ENCODE results near the gene FBN3. TPM values are rescaled to one million over a fixed set of nuclear protein-coding genes. Genes with fewer than 3 reads are reported as not detected.

Gene FBN3
- total RNA-seq, 4 donors from 2014 or later: 0.06 to 32.8 TPM; not detected in 2

- intact Hi-C loops (cut with DNase I; ENCODE audit: low total_unique reads): no loop called here
- TF ChIP-seq CTCF (IDR thresholded peaks at IDR 0.05) (no peak), POLR2A (IDR thresholded peaks at IDR 0.05) (no peak)
- no peaks in the 10 kb centered on the region for H3K36me3 ChIP-seq
- no peak overlapping the region for H3K27ac ChIP-seq
- DNase-seq: no peak
- H3K27me3 ChIP-seq: no peaks in the 10 kb centered on the region
- H3K9me3 ChIP-seq: no peaks in the 10 kb centered on the region
- no peaks in the 10 kb centered on the region for H3K4me1 ChIP-seq
- H3K4me3 ChIP-seq: no peak overlapping the region
These were observed 67.5 kb downstream of the FBN3 start for GRCh38 chr19:8081569-8082550.

GRCh38 chr19:8080832-8081231 is 68.6 kb downstream of the FBN3 start:
- TF ChIP-seq CTCF (IDR thresholded peaks at IDR 0.05) (no peak), POLR2A (IDR thresholded peaks at IDR 0.05) (no peak)
- no peak for DNase-seq
- Histone ChIP-seq H3K27me3 (no peaks in the 10 kb centered on the region), H3K36me3 (no peaks in the 10 kb centered on the region), H3K4me1 (no peaks in the 10 kb centered on the region), H3K4me3 (no peak overlapping the region), H3K27ac (no peak overlapping the region), H3K9me3 (no peaks in the 10 kb centered on the region)
- intact Hi-C loops (cut with DNase I; ENCODE audit: low total_unique reads): no loop called here

- no peaks in the 10 kb centered on the region for H3K27me3 ChIP-seq
- intact Hi-C loops (cut with DNase I; ENCODE audit: low total_unique reads): no loop called here
- H3K4me3 ChIP-seq: no peak overlapping the region
- no peak for TF ChIP-seq POLR2A (IDR thresholded peaks at IDR 0.05)
- no peak for TF ChIP-seq CTCF (IDR thresholded peaks at IDR 0.05)
- no peaks in the 10 kb centered on the region for H3K9me3 ChIP-seq
- H3K4me1 ChIP-seq: no peaks in the 10 kb centered on the region
- no peaks in the 10 kb centered on the region for H3K36me3 ChIP-seq
- DNase-seq: no peak
- no peak overlapping the region for H3K27ac ChIP-seq
These were observed 69.4 kb downstream of the FBN3 start for GRCh38 chr19:8079988-8080387.

- no peak for TF ChIP-seq CTCF (IDR thresholded peaks at IDR 0.05)
- no peak for TF ChIP-seq POLR2A (IDR thresholded peaks at IDR 0.05)
- no peak overlapping the region for H3K4me3 ChIP-seq
These were observed 74.0 kb downstream of the FBN3 start for GRCh38 chr19:8075158-8076074.

More at GRCh38 chr19:8075158-8076074, 74.0 kb downstream of the FBN3 start:
- Histone ChIP-seq H3K27ac (no peak overlapping the region), H3K4me1 (no peaks in the 10 kb centered on the region), H3K27me3 (no peaks in the 10 kb centered on the region), H3K9me3 (no peaks in the 10 kb centered on the region), H3K36me3 (no peaks in the 10 kb centered on the region)
- intact Hi-C loops (cut with DNase I; ENCODE audit: low total_unique reads): no loop called here
- no peak for DNase-seq
